ENCODE results near the gene ACSL5.

Gene ACSL5, protein sequence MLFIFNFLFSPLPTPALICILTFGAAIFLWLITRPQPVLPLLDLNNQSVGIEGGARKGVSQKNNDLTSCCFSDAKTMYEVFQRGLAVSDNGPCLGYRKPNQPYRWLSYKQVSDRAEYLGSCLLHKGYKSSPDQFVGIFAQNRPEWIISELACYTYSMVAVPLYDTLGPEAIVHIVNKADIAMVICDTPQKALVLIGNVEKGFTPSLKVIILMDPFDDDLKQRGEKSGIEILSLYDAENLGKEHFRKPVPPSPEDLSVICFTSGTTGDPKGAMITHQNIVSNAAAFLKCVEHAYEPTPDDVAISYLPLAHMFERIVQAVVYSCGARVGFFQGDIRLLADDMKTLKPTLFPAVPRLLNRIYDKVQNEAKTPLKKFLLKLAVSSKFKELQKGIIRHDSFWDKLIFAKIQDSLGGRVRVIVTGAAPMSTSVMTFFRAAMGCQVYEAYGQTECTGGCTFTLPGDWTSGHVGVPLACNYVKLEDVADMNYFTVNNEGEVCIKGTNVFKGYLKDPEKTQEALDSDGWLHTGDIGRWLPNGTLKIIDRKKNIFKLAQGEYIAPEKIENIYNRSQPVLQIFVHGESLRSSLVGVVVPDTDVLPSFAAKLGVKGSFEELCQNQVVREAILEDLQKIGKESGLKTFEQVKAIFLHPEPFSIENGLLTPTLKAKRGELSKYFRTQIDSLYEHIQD

DNA sequence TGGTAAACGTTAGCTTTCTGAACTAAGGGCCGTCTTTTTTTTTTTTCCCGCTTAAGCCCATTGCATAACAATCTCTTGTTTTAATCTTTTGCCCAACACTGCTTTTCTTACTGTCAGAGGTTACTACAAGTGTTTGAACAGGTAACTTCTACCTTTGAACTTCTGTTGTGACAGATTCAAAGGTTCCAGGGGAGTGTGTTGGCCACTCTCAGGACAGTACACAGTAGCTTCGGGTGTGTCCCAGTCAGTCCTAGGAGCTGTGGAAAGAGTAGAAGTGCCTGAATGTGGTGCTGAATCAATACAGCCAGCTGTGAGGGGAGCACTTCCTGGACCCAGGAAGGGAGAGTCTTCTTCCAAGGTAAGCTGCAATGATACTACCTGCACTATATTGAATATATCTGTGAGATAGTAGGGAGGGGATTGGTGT, at the start of gene ACSL5:
TSS of gene ACSL5 (plus strand) at position 205 of the 427 bp plus-strand sequence. CDS start 20,831 bp downstream, outside the sequence.
- FAIRE-seq: no peak

DNA sequence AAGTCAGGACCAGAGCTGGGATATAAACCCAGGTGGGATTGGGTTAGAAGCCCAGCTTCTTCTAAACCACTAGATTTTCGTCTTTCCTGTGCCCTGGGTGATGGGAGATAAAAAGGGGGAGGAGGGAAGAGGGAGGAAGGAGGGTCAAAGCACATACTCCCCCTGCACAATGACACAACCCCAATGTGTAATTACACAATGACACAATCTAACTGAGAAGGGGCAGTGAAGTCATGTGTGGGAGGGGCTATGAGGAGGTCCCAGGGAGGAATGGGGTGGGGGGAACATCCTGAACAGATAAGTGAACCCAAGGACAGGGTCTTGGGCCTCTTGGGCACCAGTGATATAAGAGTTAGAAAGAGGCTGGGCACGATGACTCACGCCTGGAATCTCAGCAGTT, 46.2 kb upstream of the ACSL5 start:
- DNase-seq (ENCODE audit: extremely low spot score, insufficient read length, low read depth) (no peak), FAIRE-seq (no peak)

More for the DNA sequence above, at the start of gene ACSL5:
- DNase-seq (ENCODE audit: extremely low spot score, insufficient read length, low read depth): no peak

DNA sequence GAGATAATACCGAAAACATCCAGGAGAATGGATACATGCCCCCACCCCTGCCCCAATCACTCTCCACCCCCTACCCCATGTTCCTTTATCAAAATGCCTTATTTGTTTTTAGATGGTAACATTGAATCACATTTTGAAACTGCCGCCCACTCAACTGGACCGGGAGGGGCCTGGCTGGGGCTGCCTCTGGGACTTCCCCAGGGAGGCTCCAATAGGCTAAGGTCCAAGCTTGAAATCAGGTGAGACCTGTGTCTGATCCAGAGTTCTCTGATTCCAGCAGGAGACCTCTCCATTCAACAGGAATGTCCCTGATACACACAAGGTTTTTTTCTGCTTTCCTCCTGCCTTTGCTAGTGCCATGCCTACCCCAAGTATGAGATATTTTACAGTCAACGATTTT, 43.8 kb upstream of the ACSL5 start:
- FAIRE-seq: no peak
- DNase-seq (ENCODE audit: extremely low spot score, insufficient read length, low read depth): no peak

DNA sequence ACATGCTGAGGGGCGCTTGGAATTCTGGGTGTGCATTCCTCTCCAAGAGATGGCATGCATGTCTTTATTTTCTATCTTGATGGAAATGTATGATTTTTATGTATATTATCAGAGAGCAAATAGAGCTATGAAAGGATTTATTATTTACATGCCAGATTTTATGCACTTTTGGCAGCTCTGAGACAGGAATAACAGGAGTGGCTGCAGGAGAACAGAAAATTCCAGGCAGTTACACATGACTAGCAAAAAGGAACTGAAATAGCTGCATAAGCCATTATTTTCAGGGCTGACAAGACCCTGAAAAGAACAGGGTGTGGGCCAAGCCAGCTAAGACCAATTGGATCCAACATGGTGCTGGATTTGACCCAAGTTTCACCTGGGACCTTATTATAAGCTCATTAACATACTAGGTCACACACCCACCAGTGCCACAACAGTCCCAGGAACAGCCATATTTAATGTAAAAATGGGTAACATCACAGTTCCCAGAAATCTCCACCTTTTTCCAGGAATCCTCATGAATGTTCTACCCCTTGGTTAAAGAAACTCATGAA, 43.2 kb upstream of the ACSL5 start:
- DNase-seq (ENCODE audit: extremely low spot score, insufficient read length, low read depth) (no peak), FAIRE-seq (no peak)

DNA sequence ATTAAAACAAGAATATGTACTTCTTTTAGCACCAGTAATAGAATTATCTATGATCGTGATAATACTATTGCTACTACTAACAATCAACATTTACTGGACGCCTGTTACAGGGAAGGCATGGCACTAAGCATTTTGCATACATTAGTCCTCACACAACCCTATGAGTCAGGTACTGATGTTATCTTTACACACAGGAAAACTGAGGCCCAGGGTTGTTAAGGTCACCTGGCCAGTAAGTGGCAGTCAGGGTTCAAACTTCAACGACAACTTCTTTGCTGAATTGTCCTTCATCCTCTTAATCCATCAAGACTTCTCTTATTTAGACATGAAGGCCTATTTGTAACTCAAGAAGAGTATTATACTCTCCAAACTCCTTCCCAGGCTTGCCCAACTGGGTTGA, 41.9 kb upstream of the ACSL5 start:
- DNase-seq (ENCODE audit: extremely low spot score, insufficient read length, low read depth): no peak

DNA sequence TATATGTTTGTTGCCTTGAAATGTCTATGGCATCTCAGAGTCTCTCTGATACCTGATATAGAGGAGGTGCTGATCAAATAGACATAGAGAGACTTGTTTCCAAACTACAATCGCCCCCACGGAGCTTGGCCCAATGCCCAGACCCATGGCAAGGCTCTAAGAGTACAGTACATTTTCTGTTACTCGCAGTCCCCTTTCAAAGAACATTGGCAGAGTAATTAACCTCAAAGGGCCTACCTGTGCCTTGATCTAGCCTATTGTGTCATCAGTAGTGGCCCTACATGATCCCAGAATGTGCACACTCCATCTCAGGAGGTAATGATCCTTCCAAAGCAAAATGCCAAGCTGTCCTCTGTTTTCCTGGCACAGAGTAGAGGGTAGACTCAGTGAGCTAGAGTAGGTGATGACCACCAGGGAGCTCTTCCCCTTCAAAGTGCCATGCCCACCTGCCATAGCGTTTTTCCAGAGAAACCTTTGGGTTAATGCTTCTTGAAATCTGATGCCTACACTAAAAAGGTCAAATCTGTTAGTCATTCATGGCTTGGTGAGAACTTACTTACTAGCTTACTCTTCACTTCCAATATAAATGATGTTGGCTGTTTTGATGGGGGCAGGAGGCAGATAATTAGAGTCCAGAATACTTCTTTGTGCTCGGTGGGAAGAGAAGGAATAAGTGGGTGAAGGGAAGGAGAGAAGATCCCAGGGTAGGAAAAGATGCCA, 41.2 kb upstream of the ACSL5 start:
- DNase-seq (ENCODE audit: extremely low spot score, insufficient read length, low read depth): no peak
- no peak for FAIRE-seq

More for the DNA sequence above, 41.9 kb upstream of the ACSL5 start:
- FAIRE-seq: no peak

DNA sequence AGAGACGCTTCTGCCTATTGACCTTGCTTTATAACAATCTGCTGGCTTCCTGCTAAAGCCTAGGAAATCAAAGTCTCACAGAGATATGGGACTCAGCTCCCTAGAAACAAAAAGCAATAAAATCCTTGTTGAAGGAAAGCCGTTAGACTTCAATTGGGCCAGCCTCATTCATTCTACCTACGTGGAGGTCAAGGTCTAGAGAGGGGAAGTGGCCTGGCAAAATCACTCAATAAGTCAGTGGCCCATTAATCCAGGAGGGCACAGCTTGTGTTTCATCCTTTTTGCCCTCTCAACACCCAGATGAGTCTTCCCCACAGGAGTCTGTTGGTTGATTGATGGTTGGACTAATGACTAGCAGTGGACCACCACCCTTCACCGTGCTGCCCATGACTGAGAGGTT, 40.5 kb upstream of the ACSL5 start:
- DNase-seq (ENCODE audit: extremely low spot score, insufficient read length, low read depth): no peak
- no peak for FAIRE-seq

DNA sequence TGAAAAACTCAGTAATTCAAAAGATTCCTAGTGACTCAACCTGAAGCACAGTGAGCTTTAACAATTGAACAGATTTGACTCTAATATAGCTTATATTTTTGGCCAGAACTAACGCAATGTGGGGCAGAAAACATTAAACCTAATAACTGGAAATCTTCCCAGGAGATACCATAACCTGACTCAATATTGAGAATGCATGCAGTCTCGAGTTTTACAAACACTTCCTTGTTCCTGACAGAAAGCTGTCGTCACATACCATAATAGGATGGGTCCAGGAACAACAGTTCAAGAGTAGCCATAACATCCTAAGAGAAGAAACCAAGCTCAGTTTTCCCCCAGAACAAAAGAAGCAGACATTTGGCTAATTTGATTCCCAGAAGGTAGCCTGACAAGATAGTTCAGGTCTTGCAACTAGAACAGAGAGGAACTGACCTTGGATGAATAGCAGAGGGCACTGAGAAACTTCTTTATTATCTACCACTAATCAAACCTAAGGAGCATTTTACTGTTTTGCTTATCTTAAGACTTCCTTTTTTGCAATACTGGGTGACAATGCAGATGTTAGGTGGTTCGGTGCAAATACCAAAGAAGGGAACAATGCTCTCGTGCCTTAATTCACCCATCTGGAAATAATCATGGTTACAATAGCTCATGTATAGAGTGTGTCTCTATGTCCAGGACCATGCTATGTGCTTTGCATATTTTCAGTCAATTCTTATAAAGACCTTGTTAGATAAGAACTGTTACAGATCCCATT, 38.6 kb upstream of the ACSL5 start:
- FAIRE-seq (no peak), DNase-seq (ENCODE audit: extremely low spot score, insufficient read length, low read depth) (no peak)

DNA sequence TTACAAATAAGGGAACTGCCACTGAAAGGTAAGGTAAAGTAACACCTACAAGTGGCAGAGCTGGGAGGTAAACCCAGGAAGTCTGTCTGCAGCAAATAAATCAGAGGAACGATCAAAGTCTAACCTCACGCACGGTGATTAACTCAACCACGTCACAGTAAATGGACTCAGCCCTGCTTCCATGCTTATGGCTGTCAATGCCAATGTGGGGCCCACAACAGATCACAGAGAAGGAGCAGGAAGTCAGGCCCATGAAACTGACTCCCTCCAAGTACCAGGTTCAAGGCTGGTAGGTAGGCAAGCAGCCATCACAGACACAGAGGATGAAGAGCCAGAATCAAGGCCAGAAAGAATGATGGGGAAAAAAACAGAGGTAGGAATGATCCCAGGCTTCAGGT, 38.0 kb upstream of the ACSL5 start:
- FAIRE-seq (no peak), DNase-seq (ENCODE audit: extremely low spot score, insufficient read length, low read depth) (no peak)

DNA sequence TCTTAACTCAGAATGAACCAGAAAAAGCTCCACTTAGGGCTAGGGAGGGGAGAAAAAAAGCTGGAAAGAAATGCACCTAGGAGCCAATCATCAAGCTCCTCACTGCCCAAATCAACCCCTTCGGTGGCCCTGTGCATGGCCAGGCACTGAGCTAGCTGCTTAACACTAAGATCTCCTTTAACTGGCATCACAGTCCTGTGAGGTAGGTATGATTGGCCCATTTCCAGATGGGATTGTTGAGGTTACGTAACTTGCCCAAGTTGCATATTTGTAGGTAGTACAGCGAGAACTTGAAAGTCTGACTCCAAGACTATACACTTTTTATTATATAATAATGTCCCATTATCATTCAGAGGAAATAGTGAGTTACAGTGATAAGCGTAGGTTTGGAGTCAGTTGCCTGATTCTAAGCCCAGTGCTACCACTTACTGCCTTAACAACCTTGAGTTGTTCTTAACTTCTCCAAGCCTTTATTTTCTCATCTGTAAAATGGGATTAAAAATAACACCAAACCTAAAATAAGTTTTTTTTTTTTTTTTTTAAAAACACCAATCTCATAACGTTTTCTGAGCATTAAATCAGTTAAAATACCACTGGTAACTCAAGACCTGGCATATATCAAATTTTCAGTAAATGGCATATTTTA, 37.2 kb upstream of the ACSL5 start:
- FAIRE-seq: no peak

DNA sequence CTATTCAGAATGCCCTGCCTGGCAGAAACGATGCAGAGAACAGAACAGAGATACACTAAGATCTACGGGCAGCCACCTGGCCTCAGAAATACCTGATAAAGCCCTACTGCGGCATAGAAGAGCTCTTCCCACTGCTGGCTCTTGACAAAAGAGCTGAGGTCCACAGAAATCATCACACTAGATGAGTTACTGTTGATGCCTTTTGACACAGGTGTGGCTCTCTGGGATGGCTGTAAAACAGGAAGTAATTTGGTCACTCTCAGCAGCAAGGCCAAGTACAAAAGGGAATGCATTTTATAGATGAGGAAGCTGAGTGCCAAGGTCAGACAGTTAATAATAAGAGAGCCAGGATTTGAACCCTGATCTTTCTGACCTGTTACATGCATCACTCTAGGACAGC, 35.0 kb upstream of the ACSL5 start:
- FAIRE-seq (no peak), DNase-seq (ENCODE audit: extremely low spot score, insufficient read length, low read depth) (no peak)

More for the DNA sequence above, 37.2 kb upstream of the ACSL5 start:
- no peak for DNase-seq (ENCODE audit: extremely low spot score, insufficient read length, low read depth)

DNA sequence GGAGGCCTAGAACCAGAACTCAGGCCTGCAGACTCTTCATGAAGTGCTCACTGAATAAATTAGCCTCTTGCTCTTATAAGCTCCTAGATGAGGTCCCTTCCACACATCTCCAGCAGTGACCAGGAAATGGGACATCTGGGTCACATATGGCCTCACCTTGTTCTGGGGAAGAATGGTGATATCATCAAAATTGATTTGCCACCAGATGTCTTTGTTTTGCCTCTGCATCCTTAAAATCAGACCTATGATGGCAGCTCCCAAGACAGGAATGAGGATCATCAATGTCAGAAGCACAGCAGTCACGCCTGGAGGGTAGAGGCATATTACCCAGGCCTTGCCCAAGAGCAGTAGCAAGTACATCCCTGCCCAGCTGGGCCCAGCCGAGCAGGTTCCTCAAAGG, 33.3 kb upstream of the ACSL5 start:
- DNase-seq (ENCODE audit: extremely low spot score, insufficient read length, low read depth): no peak
- no peak for FAIRE-seq

DNA sequence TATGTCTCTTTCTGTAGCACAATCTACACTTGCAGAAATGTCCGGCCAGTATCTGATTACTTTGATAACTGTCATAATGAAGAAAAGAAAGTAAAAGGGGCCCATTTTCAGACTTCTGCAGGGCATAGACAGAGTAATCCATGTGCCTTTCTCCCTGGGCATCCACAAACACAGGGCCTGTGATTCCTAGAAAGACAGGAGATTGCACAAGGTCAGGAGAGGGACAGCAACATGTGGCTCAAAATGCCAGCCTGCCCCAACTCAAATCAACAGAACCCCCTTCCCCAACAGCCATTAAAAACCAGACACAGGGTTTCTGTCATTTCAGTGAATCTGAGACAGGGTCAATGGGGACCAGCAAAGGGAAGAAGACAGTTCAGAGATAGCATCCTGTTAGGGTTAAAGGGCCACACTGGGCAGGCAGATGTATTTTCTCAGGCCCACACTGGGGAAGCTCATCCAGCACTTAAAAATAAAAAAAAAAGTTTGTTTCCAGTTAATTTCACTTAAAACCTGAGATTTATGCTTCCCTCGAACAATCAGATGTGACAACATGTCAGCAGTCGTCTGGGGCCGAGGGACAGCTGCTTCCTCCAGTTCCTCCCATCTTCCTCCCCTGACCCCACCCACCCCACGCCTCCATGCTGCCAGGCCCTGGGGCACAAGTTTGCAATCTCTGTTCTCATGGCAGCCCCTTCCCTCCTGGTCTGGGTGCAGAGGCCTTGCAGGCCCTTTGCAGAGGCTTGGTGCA, 30.7 kb upstream of the ACSL5 start:
- no peak for FAIRE-seq

DNA sequence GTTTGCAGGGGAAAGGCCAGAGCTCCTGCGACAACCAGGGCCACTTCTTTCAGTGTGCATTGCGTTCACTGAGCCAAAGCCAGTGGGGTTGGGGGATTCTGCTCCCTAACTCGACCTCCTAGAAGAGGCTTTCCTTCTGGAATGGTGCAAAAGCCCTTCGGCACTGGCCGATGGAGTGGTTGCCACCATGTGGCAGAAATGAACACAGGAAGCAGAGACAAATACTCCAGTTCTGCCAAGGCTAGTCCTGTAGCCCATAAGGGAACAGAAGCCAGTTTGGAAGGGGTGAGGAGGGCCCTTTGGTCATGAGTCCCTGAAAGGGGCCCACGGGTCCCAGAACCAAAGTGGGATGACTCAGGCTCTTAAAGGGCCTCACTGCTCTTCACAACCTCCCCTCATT, 29.7 kb upstream of the ACSL5 start:
- DNase-seq (ENCODE audit: extremely low spot score, insufficient read length, low read depth) (no peak), FAIRE-seq (no peak)

More for the DNA sequence above, 30.7 kb upstream of the ACSL5 start:
- no peak for DNase-seq (ENCODE audit: extremely low spot score, insufficient read length, low read depth)

DNA sequence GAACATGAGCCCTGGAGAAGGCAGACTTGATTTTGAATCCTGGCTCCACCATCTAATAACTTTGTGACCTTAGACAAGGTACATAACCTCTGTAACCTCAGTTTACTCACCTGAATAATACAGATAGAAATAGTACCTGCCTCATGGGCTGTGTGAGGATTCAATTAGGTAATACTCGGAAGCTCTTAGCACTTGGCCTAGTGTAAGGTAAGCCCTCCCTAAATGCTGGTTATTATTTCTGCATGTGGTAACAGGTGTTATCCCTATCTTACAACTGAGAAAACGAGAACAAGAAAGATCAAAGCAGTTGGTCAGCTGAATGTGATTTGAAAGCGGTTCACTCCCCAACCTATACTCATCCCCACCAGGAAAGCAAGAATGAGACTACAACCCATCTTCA, 28.7 kb upstream of the ACSL5 start:
- no peak for DNase-seq (ENCODE audit: extremely low spot score, insufficient read length, low read depth)
- FAIRE-seq: no peak

DNA sequence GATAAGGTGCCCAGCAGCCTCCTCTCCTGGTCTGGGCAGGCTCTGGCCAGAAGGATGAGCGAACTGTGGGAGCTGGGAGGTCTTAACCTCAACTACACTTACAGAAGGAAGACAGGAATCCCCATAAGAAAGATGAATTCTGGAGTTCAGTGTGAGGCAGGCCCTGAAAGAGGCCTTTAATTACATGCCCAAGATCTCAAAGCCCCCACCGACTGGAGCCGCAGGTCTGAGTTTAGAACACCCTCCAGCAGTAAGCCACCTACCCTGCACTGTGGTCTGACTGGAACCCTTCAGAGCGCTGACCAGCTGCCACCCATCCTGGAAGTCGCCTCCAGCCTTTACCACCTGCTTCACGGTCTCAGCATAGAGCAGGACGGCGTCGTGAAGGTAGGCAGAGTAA, 28.2 kb upstream of the ACSL5 start:
- no peak for FAIRE-seq
- no peak for DNase-seq (ENCODE audit: extremely low spot score, insufficient read length, low read depth)

DNA sequence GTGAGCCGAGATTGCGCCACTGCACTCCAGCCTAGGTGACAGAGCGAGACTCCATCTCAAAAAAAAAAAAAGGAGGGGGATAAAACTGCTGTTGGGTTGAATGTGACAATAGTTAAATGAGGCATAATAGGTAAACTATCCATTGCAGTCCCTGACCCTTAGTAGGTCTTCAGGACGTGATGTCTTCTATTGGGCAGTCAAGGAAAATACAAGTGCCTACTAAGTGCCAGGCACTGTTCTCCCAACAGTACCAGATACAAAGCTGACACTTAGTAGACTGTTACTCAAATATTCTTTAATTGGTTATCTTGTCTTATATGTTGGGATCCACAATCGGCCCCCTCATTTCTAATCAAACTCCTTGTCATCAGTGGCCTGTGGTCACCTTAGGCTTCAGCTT, 27.1 kb upstream of the ACSL5 start:
- DNase-seq (ENCODE audit: extremely low spot score, insufficient read length, low read depth) (no peak), FAIRE-seq (no peak)

DNA sequence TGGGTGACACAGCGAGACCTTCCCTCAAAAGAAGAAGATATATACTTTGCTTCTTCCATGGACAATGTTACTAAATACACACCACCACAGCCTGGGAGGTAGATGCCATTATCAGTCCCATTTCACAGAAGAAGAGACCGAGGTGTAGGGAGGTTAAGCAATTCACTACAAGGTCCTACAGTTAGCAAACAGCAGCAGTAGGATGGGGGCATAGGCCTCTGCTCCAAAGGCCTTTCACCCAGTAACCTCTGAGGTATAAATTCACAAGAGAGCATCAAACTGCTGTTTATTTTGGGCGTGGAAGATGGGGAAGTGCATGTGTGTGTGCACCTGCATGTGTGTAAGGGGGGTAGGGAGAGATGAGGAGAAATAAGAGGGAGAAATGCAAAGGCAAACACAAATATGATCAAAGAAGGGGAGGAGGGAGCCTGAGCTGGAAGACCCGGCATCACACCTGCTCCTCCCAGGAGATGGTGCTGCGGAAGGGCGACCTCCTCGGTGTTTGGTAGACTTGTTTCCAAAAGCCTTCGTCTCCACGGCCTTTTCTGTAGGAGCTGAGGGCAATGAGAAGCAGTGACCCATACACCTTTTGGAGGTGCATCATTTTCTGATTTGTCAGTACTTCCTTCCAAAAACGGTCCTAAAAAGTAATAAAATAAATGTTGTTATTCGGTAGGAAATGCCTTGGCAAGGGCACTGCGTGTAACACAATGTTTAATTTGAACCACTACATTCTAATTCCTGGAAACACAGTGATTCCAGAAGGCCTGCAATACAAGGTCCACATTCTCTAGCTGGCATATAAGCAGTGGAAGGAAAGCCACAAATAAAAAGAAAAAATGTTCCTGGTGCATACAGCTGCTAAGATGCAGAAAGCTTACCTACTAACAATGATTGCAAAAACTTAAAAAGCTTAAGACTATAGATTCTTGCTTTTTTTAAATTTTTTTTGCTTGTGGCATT, 25.9 kb upstream of the ACSL5 start:
- FAIRE-seq (no peak), DNase-seq (ENCODE audit: extremely low spot score, insufficient read length, low read depth) (no peak)
